Renal cortical epithelial cell (primary cell): ENCODE data around the gene COL6A3. TPM values are rescaled to one million over a fixed set of nuclear protein-coding genes. Genes with fewer than 3 reads are reported as not detected.

Experiments used
- total RNA-seq: library from RNA; depleted of rRNA; stranded (reverse); fragments of >200 nt; gene quantifications from 2 replicates; pipeline ENCODE4 v1.2.3, GENCODE V29; 2014

The COL6A3 gene
- total RNA-seq, 1 donor from 2014 or later: 2.5 TPM

Other genes starting within 250 kb of the COL6A3 start
- 17.7 and 24.6 TPM in 2 replicates for gene MLPH, start 73.1 kb upstream of the COL6A3 start, total RNA-seq
- not detected in 2 replicates for gene PRLH, start 152.4 kb upstream of the COL6A3 start, total RNA-seq
- gene RAB17, start 176.6 kb upstream of the COL6A3 start, total RNA-seq: 9.9 and 11.9 TPM in 2 replicates
- gene LRRFIP1, start 213.4 kb upstream of the COL6A3 start, total RNA-seq: 72.6 and 156 TPM in 2 replicates